ENCODE results near the gene B3GALT6.
"Not testable (repeated sequence)": the region's sequence is repeated elsewhere in the genome, so short reads cannot be mapped to it uniquely, and the experiment has no call there.

B3GALT6 gene

GRCh38 chr1:1244192-1244811 is 12.3 kb downstream of the B3GALT6 start:
- TF ChIP-seq ZFX (IDR thresholded peaks at IDR 0.05; ENCODE audit: borderline replicate concordance) = no peak
- TF ChIP-seq CTCF (IDR thresholded peaks at IDR 0.05) = no peak
- no peak overlapping the region for H3K27ac ChIP-seq

- TF ChIP-seq CTCF (IDR thresholded peaks at IDR 0.05) (no peak), ZFX (IDR thresholded peaks at IDR 0.05; ENCODE audit: borderline replicate concordance) (no peak)
- H3K27ac ChIP-seq = no peak overlapping the region
Measured at GRCh38 chr1:1245178-1245816, 13.3 kb downstream of the B3GALT6 start.

GRCh38 chr1:1245817-1246576 is 14.0 kb downstream of the B3GALT6 start:
- TF ChIP-seq ZFX (IDR thresholded peaks at IDR 0.05; ENCODE audit: borderline replicate concordance) (no peak), CTCF (IDR thresholded peaks at IDR 0.05) (no peak)
- no peak overlapping the region for H3K27ac ChIP-seq

- no peak within 1 kb of the TSS for H3K27ac ChIP-seq
- no peak for TF ChIP-seq CTCF (IDR thresholded peaks at IDR 0.05)
- no peak for TF ChIP-seq ZFX (IDR thresholded peaks at IDR 0.05; ENCODE audit: borderline replicate concordance)
Measured at GRCh38 chr1:1246577-1247340, 14.7 kb downstream of the B3GALT6 start, which contains the start of gene C1QTNF12. Gene C1QTNF12, minus strand, starts transcription at chr1:1246722. Its CDS starts 32 bp downstream, at chr1:1246690.

- H3K27ac ChIP-seq = no peak overlapping the region
- TF ChIP-seq CTCF (IDR thresholded peaks at IDR 0.05) (no peak), ZFX (IDR thresholded peaks at IDR 0.05; ENCODE audit: borderline replicate concordance) (no peak)
Measured at GRCh38 chr1:1247341-1247913, 15.4 kb downstream of the B3GALT6 start.

- H3K27ac ChIP-seq = not testable (repeated sequence)
Measured at GRCh38 chr1:1248009-1248913, 16.2 kb downstream of the B3GALT6 start.

Measured in 22Rv1 (cell line).